ENCODE results near the gene NNAT. TPM values are rescaled to one million over a fixed set of nuclear protein-coding genes. Genes with fewer than 3 reads are reported as not detected.

The NNAT gene
- total RNA-seq, 1 experiment from 2014 or later = not detected

GRCh38 chr20:37527638-37528445 lies 6.8 kb downstream of the NNAT start, which contains the start of gene BLCAP:
BLCAP (minus strand) TSS chr20:37527876; CDS start chr20:37519174, 8,702 bp downstream.
- DNase-seq (ENCODE audit: unreplicated experiment) = peak; percentile 90
- Mint-ChIP-seq H3K36me3 (ENCODE audit: insufficient read depth, unreplicated experiment) (peaks cover 18% of the 10 kb centered on the region), H3K4me1 (ENCODE audit: insufficient read depth, unreplicated experiment) (peaks cover 45% of the 10 kb centered on the region), H3K27ac (ENCODE audit: low read depth, unreplicated experiment) (peak within 1 kb of the TSS; percentile 100), H3K27me3 (ENCODE audit: insufficient read depth, unreplicated experiment) (no peaks in the 10 kb centered on the region), H3K9me3 (ENCODE audit: unreplicated experiment) (no peaks in the 10 kb centered on the region), H3K4me3 (ENCODE audit: unreplicated experiment) (peak within 1 kb of the TSS; percentile 72)
- CTCF ChIA-PET = interaction anchor here (0.5 to 10.4 kb wide), 9 partner anchors 143 to 1094 kb away, joined by 3 to 191 read pairs (median 6); partner anchors contain the start of gene SNHG17
- no TSS peak for BruUV-seq (replicated peaks)
- intact Hi-C loops (cut with micrococcal nuclease) = loop anchor here (5.0 kb wide), 2 partner anchors 121 to 136 kb away; no protein-coding TSS in a partner anchor
- TF ChIP-seq, protein P1, sequence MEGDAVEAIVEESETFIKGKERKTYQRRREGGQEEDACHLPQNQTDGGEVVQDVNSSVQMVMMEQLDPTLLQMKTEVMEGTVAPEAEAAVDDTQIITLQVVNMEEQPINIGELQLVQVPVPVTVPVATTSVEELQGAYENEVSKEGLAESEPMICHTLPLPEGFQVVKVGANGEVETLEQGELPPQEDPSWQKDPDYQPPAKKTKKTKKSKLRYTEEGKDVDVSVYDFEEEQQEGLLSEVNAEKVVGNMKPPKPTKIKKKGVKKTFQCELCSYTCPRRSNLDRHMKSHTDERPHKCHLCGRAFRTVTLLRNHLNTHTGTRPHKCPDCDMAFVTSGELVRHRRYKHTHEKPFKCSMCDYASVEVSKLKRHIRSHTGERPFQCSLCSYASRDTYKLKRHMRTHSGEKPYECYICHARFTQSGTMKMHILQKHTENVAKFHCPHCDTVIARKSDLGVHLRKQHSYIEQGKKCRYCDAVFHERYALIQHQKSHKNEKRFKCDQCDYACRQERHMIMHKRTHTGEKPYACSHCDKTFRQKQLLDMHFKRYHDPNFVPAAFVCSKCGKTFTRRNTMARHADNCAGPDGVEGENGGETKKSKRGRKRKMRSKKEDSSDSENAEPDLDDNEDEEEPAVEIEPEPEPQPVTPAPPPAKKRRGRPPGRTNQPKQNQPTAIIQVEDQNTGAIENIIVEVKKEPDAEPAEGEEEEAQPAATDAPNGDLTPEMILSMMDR (IDR thresholded peaks at IDR 0.05; ENCODE audit: unreplicated experiment) = no peak
- POLR2A ChIA-PET = interaction anchor here (0.6 to 7.9 kb wide), 37 partner anchors 10 to 907 kb away, joined by 3 to 184 read pairs (median 4); partner anchors contain the start of genes MANBAL, MROH8, RPN2 and SNHG17

GRCh38 chr20:37528446-37529213 lies 7.6 kb downstream of the NNAT start:
- CTCF ChIA-PET = interaction anchor here (0.6 to 10.4 kb wide), 7 partner anchors 144 to 907 kb away, joined by 3 to 191 read pairs (median 6); partner anchors contain the start of gene SNHG17
- TSS peak; percentile 70 for BruUV-seq (replicated peaks)
- Mint-ChIP-seq H3K27me3 (ENCODE audit: insufficient read depth, unreplicated experiment) (no peaks in the 10 kb centered on the region), H3K9me3 (ENCODE audit: unreplicated experiment) (no peaks in the 10 kb centered on the region), H3K36me3 (ENCODE audit: insufficient read depth, unreplicated experiment) (peaks cover 11% of the 10 kb centered on the region), H3K4me1 (ENCODE audit: insufficient read depth, unreplicated experiment) (peaks cover 37% of the 10 kb centered on the region), H3K27ac (ENCODE audit: low read depth, unreplicated experiment) (peak overlapping the region; percentile 100), H3K4me3 (ENCODE audit: unreplicated experiment) (peak overlapping the region; percentile 72)
- DNase-seq (ENCODE audit: unreplicated experiment) = no peak
- TF ChIP-seq, protein P1 (IDR thresholded peaks at IDR 0.05; ENCODE audit: unreplicated experiment) = no peak
- POLR2A ChIA-PET = interaction anchor here (0.6 to 7.9 kb wide), 23 partner anchors 10 to 505 kb away, joined by 3 to 184 read pairs (median 6); partner anchors contain the start of genes MANBAL, MROH8, RPN2 and RPRD1B
- intact Hi-C loops (cut with micrococcal nuclease) = loop anchor here (5.0 kb wide), 2 partner anchors 121 to 136 kb away; no protein-coding TSS in a partner anchor

DNA sequence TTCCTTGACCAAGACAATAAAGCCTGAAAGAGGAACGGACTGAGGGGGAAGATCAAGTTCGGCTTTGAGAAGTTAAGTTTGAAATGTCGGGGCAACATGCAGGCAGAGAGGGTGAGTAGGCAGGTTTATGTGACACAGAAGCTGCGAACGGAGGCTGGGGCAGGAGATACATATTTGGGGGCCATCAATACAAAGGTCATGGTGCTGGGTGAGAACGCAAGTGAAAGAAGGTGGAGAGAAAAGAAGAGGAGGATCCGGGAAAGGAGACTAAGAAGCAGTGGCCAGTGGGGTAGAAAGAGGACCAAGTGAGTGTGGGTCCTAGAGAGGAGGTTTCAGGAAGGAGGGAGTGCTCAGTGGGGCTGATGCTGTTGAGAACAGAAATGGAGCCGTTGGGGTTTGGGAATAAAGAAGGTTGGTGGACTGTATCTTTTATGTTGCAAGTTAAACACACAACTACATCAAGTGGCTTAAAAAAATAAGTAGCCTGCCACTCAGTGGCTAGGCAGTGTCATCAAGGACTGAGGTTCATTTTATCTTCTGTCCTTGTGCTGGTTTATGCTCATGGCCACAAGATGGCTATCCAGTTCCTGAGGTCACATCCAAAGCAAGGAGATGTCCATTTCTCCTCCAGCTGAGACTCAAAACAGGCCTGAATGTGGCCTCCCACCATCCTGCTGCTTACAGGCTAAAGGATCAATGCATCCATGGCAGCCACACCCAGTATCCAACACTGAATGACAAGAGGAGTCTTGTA lies 8.3 kb downstream of the NNAT start:
- Mint-ChIP-seq H3K9me3 (ENCODE audit: unreplicated experiment) (no peaks in the 10 kb centered on the region), H3K27me3 (ENCODE audit: insufficient read depth, unreplicated experiment) (no peaks in the 10 kb centered on the region), H3K4me3 (ENCODE audit: unreplicated experiment) (peak overlapping the region; percentile 72), H3K4me1 (ENCODE audit: insufficient read depth, unreplicated experiment) (peaks cover 31% of the 10 kb centered on the region), H3K36me3 (ENCODE audit: insufficient read depth, unreplicated experiment) (peaks cover 11% of the 10 kb centered on the region), H3K27ac (ENCODE audit: low read depth, unreplicated experiment) (peak overlapping the region; percentile 11)
- TF ChIP-seq, protein P1 (IDR thresholded peaks at IDR 0.05; ENCODE audit: unreplicated experiment) = no peak
- intact Hi-C loops (cut with micrococcal nuclease) = loop anchor here (5.0 kb wide), 2 partner anchors 122 to 137 kb away; no protein-coding TSS in a partner anchor
- no peak for DNase-seq (ENCODE audit: unreplicated experiment)
- BruUV-seq (replicated peaks) = no TSS peak
- ChIA-PET CTCF (interaction anchor here (1.5 to 10.4 kb wide), 5 partner anchors 250 to 334 kb away, joined by 4 to 191 read pairs (median 70); no protein-coding TSS in a partner anchor), POLR2A (interaction anchor here (0.6 to 7.9 kb wide), 17 partner anchors 9 to 505 kb away, joined by 3 to 184 read pairs (median 4); partner anchors contain the start of genes MANBAL, MROH8, RPN2 and RPRD1B)

Data from MCF 10A (cell line).